ENCODE data around the gene LEFTY2. TPM values are rescaled to one million over a fixed set of nuclear protein-coding genes. Genes with fewer than 3 reads are reported as not detected.

LEFTY2 gene
- total and polyA plus RNA-seq, 2 of the 4 experiments (the other 2 are of a cell fraction), result not detected

GRCh38 chr1:225980005-225980836, 39.2 kb upstream of the LEFTY2 start:
- Histone ChIP-seq H3K27ac (ENCODE audit: insufficient read depth, low read length) (no peak overlapping the region), H2BK5ac (ENCODE audit: low read depth, low read length, poor library complexity, severe bottlenecking) (no peak overlapping the region), H3K56ac (ENCODE audit: extremely low read depth, insufficient read depth, low read length) (no peak overlapping the region), H2AK9ac (replicated peaks; ENCODE audit: low read depth, low read length, poor library complexity) (no peak overlapping the region), H2AK5ac (ENCODE audit: low read depth, low read length) (no peak overlapping the region), H2AFZ (replicated peaks; ENCODE audit: low read length, poor library complexity) (no peak overlapping the region), H3K36me3 (ENCODE audit: control insufficient read depth, insufficient read depth, low read length) (peaks cover 30% of the 10 kb centered on the region), H3K4me2 (ENCODE audit: low read depth, low read length) (no peak overlapping the region), H4K91ac (ENCODE audit: insufficient read depth, low read depth, low read length) (no peak overlapping the region), H2BK15ac (ENCODE audit: low read depth, low read length) (no peak overlapping the region), H3K4me3 (ENCODE audit: insufficient read depth, low read depth, low read length) (no peak overlapping the region), H4K20me1 (ENCODE audit: insufficient read depth, low read length) (no peaks in the 10 kb centered on the region), H3K79me1 (ENCODE audit: low read depth in 1 of 2, low read length in 2 of 2) (no peaks in the 10 kb centered on the region; a peak in 1 of 4 replicates), H3K4me1 (ENCODE audit: control insufficient read depth, insufficient read depth, low read length) (no peaks in the 10 kb centered on the region), H3K4ac (ENCODE audit: low read depth, low read length) (no peak overlapping the region), H2BK120ac (ENCODE audit: low read depth, low read length) (no peak overlapping the region), H3K27me3 (ENCODE audit: control insufficient read depth, insufficient read depth, low read length) (no peaks in the 10 kb centered on the region), H3K14ac (replicated peaks; ENCODE audit: low read depth, low read length) (no peak overlapping the region), H3K9me1 (ENCODE audit: insufficient read depth, low read length) (no peaks in the 10 kb centered on the region), H3K9ac (ENCODE audit: low read depth, low read length) (no peak overlapping the region), H3K23ac (ENCODE audit: low read depth, low read length) (no peak overlapping the region), H3K9me3 (ENCODE audit: control insufficient read depth, insufficient read depth, low read length) (peaks cover 4% of the 10 kb centered on the region; the same call in 1 of the 2 replicates), H4K8ac (ENCODE audit: low read depth in 2 of 2, low read length in 2 of 2) (no peak overlapping the region), H4K5ac (ENCODE audit: low read depth, low read length) (no peak overlapping the region), H3K18ac (ENCODE audit: low read depth, low read length) (no peak overlapping the region), H2BK20ac (ENCODE audit: low read depth, low read length) (no peak overlapping the region)
- WGBS, 2 experiments (ENCODE audit: extremely low coverage in 2 of 2, insufficient read length in 1 of 2), result no CpG with 5 or more reads among the region's 5 CpGs
- TF ChIP-seq CHD1 (IDR thresholded peaks at IDR 0.05; ENCODE audit: low read depth, low read length) (no peak), BHLHE40 (IDR thresholded peaks at IDR 0.05; ENCODE audit: low read depth, low read length) (no peak)
- dilution Hi-C loops (cut with HindIII; ENCODE audit: low sequenced_read_pairs, unreplicated experiment), result loop anchor here (25.0 kb wide), 1 partner anchor 518 kb away; no protein-coding TSS in a partner anchor
- ChIA-PET POLR2A (ENCODE audit: unreplicated experiment) (no interaction called here), CTCF (no interaction called here)
- in situ Hi-C loops (cut with MboI; ENCODE audit: low sequenced_read_pairs), result loop anchor here (5.0 kb wide), 1 partner anchor 503 kb away; no protein-coding TSS in a partner anchor
- intact Hi-C loops (cut with micrococcal nuclease), result no loop called here
- no TSS peak for BruUV-seq (replicated peaks)
- ATAC-seq (ENCODE audit: low read depth) (no peak), DNase-seq (no peak)
